HG02885 (cell line): ENCODE results near the gene RAPGEF6.
A peak's percentile ranks its signal among the peaks of the same experiment; 100 is the strongest.
"Not testable (repeated sequence)": the region's sequence is repeated elsewhere in the genome, so short reads cannot be mapped to it uniquely, and the experiment has no call there.

Source experiments
- ATAC-seq: cut with Tn5 transposase; IDR thresholded peaks from one replicate; pipeline ENCODE4 v1.9.1; 2021; ENCODE audit warnings: mild to moderate bottlenecking; ENCODE audit not compliant: unreplicated experiment, poor library complexity

Gene RAPGEF6

DNA sequence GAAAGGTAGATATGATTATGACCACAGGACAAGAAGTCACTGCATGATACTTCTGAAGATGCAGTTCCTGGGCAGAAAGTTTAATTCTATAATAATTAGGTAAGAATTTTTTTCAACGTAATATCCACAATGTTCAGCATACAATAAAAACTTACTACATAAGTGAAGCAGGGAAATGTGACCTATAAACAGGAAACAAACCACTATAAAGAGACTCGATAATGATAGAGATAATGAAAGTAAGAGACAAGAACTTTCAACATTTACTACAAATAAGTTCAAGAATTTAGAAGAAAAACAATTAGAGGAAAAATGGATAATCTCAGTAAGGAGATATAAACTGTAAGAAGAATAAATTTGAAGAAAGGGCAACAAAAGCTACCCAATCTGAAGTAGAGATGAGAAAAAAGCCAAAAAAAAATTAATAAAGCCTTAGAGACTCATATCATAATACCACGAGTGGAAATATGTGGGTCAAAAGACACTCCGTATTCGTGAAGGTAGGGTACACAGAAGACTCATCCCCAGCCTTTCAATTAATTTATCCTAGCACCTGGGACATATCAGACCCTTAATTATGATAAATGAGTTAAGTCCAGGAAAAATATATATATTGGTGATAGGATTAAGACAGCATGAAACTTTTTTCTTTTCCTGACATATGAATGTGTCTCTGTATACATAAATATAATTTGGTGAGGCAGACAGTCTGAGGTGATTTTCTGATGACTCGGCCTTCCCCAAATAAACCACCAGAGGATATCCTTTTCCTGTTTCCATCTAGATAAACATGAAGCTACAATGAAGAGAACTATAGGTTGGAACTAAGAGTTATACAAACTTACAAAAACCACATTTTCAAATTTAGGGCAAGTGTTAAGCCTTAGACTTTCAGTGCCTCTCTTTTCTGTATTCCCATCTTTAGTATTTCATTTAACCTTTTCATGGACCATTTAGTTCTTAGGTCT is 120.4 kb downstream of the RAPGEF6 start:
- ATAC-seq: peak; percentile 46

DNA sequence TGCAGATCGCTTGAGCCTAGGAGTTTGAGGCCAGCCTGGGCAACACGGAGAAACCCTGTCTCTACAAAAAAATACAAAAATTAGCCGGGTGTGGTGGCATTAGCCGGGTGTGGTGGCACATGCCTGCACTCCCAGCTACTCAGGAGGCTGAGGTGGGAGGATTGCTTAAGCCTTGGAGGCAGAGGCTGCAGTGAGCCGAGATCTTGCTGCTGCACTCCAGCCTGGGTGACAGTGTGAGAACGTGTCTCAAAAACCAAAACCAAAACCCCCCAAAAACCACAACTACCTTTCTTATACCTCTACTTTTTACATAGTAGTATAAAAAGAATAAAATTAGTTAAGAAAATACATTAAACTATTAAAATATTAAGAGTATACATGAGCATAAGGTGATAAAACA is 121.2 kb downstream of the RAPGEF6 start:
- no peak for ATAC-seq

DNA sequence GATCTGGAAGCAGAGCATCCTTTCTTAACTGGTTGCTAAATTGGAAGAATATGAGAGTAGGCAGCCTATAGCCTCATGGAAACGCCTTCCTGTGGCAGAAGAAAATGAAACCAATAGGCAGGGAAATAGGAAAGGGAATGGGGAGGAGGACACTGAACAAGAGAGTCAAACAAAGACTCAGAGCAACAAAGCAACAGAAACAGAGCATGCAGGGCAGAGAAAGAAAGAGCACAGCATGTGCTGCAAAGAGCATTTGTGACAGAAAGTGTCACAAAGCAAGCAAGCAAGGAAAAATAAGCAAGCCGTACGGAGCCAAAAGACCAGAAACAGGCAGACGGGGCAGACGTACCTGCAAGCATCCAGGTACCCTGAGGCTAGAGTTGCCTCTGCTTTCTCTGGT is 123.1 kb downstream of the RAPGEF6 start:
- no peak for ATAC-seq

DNA sequence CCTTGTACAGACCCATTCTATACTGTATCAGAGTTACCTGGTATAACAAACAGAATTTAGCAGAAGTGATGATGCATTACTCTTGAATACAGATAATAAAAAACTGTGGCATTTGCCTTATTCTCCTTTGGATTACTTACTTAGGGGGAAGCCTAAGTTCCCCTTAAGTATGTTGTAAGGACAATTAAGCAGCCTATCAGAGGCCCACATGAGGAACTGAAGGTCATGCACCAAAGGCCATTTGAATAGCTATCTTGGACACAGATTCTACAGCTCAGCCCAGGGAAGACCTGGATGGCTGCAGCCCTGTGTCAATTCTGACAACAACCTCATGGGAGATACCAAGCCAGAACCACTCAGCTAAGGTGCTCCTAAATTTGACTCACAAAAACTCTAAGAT is 125.2 kb downstream of the RAPGEF6 start:
- ATAC-seq: no peak

DNA sequence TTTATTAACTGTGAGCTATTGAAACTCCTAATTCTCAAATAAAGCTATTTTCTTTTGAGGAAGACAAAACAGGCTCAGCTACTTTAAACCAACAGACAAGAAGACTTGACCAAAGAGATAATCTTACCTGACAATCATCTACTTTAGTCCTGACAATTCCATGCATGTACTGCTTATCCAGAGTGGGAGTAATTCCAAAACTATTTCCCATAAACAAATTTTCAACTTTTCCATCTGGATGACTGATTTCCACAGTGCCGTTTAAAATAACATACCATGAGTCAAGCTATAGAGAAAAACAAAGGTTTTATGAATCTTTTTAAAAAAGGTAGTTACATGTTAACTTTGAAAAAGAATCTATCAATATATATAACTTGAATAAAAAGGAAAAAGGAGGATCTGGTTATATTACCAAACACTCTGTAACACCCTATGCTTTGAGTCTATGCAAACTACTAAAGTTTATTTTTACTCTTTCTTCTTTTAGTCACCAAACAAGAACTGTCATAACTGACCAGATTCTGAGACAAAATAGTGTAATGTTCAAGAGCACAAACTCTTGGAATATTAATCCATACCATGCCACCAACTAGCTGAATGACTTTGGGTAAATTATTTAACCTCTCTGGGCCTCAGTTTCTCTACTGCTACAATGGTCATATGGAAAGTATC is 129.7 kb downstream of the RAPGEF6 start:
- ATAC-seq: peak; percentile 79

DNA sequence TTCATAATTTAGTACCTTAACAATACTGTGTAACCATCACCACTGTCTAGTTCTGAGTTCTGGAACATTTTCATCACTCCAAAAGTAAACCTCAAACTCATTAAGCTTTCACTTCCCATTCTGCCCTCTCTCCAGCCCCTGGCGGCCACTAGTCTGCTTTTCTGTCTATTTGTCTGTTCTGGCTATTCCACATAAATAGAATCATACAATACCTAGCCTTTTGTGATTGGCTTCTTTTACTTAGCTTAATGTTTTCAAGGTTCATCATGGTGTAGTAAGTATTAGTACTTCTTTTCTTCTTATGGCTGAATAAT is 138.7 kb downstream of the RAPGEF6 start:
- ATAC-seq: peak; percentile 99

DNA sequence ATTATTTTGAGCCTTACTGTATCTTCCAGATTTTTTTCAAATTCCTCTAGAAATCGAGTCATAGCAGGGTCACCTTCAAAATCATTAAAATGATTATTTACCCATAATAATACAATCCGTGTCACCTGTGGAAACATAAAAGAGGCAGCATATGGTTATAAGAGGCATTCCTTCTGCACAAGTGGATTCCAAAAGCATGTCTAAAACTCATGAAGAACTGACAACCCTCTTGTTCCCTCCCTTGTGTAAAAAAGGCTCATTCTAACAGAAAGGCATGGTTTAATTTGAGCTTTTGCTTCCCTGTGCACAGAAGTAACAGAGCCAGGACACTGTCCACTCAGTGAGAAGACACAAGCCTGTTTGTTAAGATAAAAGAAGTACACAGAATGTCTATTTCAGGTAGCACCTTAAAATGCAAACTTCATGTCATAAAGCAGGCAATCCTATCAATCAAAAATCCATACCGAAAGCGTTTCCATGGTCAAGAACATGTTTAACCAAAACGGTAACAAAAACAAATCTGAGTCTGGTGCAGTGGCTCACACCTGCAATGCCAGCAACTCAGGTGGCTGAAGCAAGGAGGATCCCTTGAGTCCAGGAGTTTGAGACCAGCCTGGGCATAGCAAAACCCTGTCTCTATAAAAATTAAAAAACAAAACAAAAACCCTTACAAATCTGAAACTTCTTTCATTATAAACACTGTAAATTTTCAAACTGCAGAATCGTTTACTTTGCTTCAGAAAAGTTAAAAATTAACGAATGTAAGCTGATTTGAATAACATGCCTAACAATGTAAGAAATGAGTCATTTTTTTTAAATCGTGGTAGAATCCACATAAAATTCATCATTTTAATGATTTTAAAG is 139.3 kb downstream of the RAPGEF6 start:
- ATAC-seq: peak; percentile 28

DNA sequence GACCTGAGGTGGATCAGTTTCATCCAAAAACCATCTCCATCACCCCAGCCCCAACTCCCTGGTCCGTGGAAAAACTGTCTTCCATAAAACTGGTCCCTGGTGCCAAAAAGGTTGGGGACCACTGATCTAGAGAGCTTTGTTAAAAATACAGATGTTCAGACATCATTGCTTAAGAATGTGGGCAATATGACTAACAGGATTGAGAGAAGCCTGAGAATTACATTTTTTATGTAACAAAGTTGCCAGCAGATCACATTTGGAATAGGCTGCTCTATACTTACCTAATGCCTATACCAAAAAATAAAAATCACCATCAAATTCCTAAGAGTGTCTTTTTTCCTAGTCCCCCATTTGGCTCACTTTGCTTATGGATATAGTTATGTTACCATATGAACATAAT is 143.3 kb downstream of the RAPGEF6 start:
- ATAC-seq: no peak

DNA sequence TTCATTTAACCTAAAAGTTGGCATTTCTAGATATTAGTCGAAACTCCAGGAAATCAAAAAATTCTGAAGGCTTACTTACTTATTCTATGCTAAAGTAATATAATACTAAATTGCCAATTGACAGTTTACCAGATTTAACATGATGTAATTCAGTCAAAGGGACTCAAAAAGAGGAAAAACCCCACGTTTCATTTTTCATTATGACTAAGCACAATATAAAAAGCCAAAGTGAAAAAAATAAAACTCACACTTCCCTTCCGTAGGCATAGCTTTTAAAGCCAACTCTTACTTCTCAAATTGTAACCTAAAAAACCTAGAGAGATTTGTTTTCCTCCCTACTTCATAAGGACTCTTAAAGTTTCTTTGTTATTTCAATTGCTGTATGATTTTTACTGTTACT is 146.6 kb downstream of the RAPGEF6 start:
- peak; percentile 91 for ATAC-seq

DNA sequence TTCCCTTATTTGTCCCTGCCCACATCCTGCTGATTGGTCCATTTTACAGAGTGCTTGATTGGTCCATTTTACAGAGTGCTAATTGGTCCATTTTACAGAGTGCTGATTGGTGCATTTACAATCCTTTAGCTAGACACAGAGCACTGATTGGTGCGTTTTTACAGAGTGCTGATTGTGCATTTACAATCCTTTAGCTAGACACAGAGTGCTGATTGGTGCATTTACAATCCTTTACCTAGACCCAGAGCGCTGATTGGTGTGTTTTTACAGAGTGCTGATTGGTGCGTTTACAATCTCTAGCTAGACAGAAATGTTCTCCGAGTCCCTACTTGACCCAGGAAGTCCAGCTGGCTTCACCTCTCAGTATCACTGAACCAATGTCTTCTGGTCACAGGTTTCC is 147.7 kb downstream of the RAPGEF6 start:
- ATAC-seq: not testable (repeated sequence)

DNA sequence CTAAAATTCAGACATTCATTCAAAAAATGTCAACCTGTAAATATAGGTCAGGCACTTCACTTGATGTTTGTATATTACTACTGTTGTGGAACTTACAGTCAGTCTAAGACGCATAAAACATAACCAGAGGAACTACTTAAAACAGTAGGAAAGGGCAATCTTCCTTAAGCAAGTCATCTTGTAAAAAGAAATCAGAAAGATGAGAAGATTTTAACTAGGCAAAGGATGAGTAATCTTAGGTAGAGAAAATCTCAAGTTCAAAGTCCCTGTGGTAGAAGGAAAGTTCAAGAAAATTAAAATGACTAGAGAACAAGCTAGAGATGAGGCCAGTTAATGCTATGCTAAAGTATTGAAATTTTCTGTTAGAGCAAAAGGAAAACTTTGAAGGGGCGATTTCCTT is 152.4 kb downstream of the RAPGEF6 start:
- ATAC-seq: no peak

DNA sequence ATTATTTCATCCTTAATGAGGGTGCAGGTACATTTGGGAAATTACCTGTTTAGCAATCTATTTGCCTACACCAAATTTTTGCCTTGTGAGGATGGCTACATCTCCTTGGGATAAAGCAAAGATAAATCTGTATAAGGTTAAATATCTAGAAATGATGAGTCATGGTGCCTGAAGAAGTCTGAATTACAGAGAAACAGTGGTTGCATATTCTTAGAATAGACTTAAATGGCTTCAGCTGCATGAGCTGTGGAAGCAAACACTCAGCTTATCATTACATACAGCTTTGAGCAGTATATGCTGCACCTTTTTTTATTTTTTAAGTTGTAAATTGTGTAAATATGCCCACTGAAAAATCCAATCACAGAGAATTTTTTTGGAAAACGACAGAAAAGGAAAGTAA is 153.5 kb downstream of the RAPGEF6 start:
- no peak for ATAC-seq

DNA sequence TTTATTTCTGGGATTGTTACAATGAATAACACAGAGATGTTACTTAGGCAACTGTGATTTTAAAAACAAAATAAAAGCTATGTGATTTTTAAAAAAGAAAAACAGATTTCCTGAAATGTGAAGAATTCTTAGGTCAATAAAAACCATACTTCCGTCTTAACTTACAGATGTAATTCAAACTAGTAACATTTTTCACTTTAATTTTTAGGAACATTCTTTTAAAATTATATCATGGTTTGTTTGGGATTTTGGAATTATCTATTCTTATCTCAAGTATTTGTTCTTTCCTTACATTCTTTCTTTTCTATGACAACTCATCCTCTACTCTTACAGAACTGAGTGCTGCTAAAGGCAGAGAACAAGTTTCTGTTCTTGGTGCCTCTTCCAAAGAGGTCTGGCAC is 159.5 kb downstream of the RAPGEF6 start:
- ATAC-seq: no peak

DNA sequence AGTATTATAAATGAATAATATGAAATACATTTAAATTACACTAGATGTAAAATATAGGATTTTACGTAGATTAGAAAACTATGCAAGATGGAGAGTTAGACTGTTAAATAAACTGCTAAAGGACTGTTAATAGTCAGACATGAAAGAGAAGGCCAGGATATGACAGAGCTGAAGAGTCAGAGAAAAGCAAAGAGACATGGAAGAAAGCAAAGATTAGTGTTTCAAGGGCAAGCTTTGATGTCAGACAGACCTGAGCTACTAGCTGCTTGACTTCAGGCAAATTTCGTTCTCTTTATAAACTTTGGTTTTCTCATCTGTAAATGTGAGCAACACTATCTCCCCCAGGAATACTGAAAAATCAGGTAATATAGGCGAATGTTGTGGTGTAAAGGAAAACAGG is 161.3 kb downstream of the RAPGEF6 start:
- no peak for ATAC-seq

DNA sequence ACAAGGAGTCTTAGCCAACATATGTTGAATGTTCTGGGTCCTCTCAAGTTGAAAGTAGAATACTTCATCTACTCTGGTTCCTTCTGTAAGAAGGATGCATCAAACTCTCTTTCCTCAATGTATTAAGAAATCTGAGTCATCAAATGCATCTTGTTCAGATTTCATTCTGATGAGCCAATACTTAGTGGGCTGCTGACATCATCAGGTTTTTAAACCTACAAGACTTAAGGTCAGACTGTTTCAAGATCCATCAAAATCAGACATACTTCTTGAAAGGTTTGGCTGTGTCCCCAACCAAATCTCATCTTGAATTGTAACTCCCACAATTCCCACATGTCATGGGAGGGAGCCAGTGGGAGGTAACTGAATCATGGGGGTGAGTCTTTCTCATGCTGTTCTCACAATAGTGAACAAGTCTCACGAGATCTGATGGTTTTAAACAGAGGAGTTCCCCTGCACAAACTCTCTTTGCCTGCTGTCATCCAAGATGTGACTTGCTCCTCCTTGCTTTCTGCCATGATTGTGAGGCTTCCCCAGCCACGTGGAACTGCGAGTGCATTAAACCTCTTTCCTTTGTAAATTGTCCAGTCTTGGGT is 168.8 kb downstream of the RAPGEF6 start:
- no peak for ATAC-seq

DNA sequence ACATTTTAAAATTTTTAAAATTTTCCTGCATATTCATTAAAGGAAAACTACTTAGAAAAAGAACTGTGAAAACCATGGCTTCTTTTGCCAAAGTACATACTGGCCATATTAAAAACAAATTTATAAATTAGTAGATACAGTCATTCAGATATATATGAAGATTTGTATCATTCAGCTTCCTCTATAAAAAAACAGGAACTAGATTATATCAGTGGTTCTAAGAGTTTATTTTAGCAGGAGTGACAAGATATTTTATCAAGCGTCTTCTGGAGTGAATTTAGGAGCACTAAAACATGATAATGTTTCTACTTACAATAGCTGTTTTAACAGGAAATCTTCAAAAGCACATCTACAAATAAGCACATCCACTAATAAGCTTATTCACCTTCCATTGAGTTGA is 171.4 kb downstream of the RAPGEF6 start:
- ATAC-seq: no peak

DNA sequence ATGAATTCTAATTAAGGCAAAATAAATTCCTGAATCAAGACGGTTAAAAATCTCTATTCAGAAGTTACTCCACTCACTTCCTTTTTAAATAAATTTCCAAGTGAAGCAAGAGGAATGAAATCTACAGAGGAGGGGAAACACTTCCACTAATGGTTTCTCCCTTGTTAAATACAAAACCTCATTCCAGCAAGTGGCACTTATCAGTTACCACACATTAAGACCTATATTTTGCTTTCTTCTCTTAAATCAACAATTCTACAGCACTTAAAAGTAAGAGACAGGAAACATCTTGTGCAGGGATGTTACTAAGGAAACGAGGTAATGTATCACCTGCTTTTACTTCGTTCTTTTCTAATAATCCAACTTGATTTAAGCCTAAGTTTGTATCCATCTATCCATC is 172.6 kb downstream of the RAPGEF6 start:
- no peak for ATAC-seq

DNA sequence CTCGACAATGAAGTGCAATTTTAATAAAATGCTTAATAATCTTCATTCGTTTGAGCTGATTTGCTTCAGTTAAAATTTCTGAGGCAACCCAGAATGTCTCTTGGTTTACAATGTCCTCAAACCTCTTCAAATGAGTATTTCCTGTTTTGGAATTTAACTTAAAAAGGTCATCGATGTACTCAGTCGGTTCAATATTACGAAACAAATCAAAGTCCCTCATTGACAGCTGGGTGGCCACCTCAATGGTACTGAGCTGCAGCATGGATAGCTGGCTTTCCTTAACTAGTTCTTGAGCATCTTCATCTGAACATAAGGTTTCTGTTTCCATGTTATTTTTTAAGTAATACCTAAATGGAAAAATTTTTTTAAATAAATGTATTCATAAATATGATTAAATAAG is 173.3 kb downstream of the RAPGEF6 start:
- ATAC-seq: no peak

DNA sequence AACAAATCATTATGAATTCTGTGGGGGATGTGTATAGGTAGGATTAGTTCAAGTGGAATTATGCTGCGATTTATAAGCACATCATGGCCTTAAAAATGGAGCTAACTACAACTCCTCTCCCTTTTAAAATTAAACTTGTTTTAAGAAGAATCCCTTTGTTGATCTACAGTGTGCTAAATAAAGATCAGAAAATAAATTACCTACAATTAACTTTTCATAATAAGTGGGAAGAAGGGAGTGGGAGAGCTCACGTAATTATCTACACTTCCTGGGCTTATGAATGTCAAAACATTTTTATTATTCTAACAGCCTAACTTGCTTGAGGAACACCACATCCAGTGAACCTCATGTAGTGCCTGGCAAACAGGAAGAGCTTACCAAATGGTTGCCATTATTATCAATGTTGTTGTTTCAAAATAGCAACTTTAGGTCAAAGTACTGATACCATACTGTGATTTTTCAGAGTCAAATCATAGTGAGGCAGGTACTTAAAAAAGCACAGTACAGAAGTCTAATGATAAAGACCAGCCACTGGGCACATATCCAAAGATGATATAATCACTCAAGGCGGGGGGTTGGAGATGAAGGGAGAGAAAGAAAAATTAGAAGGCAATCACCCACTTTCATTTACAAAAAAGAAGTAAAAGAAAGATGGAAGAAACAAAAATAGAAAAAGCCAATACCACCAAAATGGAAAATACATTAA is 174.0 kb downstream of the RAPGEF6 start:
- ATAC-seq: no peak

DNA sequence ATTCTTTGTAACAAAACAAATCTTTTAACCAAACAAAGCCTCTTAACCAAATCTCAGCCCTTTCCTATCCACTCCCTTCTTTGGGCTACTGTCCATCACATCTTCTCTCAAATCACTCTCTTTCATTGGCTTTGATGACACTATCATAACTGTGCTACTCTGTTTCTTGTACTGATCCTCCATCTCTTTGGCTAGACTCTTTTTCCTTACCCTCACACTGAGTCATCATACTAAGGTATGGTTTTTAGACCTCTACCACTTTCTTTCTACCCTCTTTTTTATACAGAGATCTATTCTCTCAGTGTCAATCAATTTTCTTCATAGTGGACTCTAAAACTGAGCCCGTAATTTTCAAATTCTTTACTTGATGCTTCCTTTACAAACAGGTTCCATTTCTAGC is 174.9 kb downstream of the RAPGEF6 start:
- ATAC-seq: no peak
